Stimulated activated CD4-positive, alpha-beta T cell treated with anti-CD3 and anti-CD28 coated beads, Interleukin-4, amount 100 ng/mL, for 24 hours (primary cell): Measurements from ENCODE around the gene SEC14L1.
"Not testable (repeated sequence)": the region's sequence is repeated elsewhere in the genome, so short reads cannot be mapped to it uniquely, and the experiment has no call there.

Experiments used
- DNase-seq: peaks from one replicate; pipeline ENCODE4 v3.0.0-alpha.2; 2020

Gene SEC14L1

GRCh38 chr17:77142689-77143088, 1.9 kb downstream of the SEC14L1 start:
- no peak for DNase-seq

DNA sequence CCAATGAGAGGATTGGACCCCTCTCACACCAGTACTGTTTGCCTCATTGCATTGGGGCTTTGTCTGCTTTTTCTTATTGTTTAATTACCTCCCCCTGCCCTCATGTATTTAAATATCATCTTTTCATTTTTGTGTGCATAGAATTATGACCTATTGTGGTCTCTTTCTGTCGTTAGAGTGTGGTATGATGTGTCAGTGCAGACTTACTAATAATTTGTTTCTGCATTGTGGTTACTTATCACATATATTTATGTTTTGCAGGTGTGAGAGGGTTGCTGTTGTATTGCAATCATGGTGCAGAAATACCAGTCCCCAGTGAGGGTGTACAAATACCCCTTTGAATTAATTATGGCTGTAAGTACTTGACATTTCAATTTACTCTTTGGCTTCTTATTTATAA, 2.5 kb downstream of the SEC14L1 start:
- no peak for DNase-seq

DNA sequence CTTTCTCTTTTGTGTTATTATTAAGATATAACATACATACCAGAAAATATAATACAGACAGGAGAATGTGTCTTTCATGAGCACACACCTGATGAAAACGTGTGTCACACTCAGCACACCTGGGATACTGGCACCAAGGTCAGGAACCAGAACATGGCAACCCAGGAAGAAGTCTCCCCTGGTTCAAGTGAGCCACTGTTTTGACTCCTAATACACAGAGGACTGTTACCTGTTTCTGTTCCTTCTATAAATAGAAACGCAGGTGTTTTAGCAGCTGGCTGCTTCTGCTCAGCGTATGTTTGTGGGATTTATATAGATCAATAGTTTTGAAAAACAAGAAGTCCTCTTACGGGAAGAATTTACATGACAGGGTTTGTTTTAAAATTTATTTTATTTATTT, 3.5 kb downstream of the SEC14L1 start:
- DNase-seq: no peak

- no peak for DNase-seq
Observed at GRCh38 chr17:77145224-77145611, 4.4 kb downstream of the SEC14L1 start.

DNA sequence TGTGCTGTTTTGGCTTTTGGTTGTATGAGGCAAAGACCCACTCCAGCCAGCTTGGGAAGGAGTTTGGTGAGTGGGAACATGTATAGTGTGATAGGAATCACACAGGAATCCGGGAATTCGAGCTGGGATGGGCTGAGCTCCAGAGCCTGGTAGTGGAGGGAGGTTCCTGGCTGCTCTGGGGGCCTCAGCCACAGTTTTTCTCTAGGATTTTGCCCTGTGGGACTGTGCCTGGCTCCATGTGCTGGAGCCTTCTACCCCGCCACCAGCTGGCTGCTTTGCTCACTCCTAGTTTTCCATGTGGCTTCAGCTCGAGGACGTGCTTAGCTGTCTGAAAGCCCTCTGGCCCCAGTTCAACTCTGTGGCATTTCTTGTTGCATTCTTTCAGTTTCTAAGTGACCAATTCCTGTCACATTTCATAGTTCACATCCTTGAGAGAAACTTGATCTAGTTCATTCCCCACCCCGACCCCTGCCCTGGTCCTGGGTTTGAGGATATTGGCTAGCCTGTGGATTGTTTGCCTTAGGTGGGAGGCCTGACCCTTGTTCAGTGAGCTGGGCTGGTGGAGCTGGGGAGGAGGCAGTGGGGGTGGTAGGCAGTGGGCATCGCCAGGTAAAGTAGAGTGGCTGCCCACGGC, 5.0 kb downstream of the SEC14L1 start:
- DNase-seq: no peak

DNA sequence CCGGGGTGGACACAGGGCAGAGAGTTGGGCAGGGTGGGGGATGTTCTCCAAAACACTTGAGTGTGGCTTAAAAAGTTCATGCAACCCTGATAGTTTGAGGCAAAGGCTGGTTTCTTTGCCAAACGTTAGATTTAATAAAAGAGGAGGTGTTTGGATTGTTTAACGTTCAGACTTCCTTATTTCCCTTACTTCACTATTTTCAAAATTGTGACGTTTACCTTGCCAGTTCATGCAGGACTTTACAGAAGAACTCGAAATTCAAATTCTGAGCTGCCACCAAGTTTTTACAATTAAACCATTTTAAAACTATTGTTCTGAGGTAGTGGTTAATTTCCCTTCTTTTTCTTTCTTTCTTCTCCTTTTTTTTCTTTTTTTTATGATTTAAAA, 5.5 kb downstream of the SEC14L1 start:
- DNase-seq: no peak

GRCh38 chr17:77146882-77147281, 6.1 kb downstream of the SEC14L1 start:
- DNase-seq: no peak

DNA sequence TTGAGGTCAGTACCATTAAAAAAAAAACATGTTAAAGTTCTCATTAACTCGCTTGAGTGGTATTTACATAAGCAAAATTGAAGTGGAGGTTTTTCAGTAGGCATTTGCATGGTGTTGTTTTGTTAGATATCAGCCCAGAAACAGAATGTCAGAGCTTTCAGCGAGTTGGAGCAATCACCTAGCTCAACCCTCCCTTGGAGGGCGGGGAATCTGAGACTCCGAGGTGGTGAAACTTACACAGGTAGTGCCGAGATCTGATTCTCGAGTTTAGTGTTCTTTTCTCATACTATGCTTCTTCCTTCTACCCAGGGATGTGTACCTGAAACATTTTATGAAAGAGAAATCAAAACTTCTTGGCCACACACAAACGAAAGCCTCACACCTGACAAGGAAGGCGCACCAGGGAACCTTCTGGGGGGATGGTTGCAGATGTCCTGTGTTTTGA, 6.6 kb downstream of the SEC14L1 start:
- no peak for DNase-seq

DNA sequence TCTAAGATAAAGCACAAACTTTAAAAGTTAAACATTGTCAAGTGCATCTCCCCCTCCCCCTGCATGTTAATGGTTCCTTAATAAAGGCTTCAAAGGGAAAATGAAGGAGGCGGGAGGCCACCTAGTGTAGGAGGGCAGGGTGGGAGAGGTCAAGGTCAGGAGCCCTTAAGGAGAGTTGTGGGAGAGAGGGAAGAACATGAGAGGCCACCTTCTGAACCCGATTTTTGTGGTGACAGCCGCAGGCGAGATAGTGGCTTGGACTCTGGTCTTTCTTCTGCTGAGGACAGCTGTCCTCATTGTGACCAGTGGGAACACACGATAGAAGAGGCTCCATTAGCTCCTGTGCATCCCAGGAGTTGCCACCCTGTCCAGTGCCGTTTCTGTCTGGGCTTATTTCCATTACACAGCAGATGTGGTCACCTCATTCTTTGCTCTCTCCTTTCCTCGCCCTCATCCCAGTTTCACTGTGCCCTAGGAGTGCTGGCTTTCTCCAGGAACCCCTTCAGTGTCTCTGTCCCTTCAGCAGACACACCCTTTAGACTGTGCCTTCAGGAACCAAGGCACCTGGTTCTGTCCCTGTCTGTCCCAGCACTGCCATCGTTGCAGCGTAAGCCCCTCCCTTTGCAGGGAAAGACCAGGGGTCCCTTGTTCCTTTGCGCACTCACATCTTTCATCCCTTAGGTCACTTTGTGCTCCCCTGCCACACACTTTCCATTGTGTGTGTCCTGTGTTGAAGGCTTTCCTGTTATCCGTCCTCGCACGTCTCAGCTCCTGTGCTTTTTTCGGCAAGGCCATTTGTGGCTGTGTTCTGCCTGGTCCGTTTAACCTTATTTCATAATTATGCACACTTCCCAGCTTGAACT, 7.5 kb downstream of the SEC14L1 start:
- no peak for DNase-seq

GRCh38 chr17:77148940-77149510, 8.3 kb downstream of the SEC14L1 start:
- DNase-seq: no peak

- DNase-seq: no peak
Observed at GRCh38 chr17:77150196-77150595, 9.4 kb downstream of the SEC14L1 start.

- no peak for DNase-seq
Observed at GRCh38 chr17:77151186-77151585, 10.4 kb downstream of the SEC14L1 start.

- not testable (repeated sequence) for DNase-seq
Observed at GRCh38 chr17:77152056-77152455, 11.3 kb downstream of the SEC14L1 start.

GRCh38 chr17:77153472-77153871, 12.7 kb downstream of the SEC14L1 start:
- no peak for DNase-seq

GRCh38 chr17:77153999-77154586, 13.3 kb downstream of the SEC14L1 start:
- DNase-seq: no peak

DNA sequence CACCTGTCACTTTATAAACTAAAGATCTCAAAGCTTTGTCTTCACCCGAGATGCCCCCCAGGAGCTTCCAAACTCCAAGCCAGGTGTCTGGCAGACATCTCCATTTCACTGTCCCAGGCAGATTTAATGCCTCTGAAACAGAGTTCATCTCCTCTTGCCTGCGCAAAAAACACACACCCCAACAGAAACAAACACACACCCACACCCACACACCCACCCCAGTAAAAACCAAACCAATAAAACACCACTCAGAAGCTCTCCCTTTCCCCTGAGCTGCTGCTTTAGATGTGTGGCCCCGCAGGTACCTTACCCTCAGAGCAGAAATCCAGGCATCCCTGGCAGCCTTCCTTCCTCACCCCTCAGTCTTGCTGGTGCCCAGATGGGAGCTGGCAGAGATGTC, 14.4 kb downstream of the SEC14L1 start:
- no peak for DNase-seq

GRCh38 chr17:77157766-77158165, 17.0 kb downstream of the SEC14L1 start:
- DNase-seq: not testable (repeated sequence)

DNA sequence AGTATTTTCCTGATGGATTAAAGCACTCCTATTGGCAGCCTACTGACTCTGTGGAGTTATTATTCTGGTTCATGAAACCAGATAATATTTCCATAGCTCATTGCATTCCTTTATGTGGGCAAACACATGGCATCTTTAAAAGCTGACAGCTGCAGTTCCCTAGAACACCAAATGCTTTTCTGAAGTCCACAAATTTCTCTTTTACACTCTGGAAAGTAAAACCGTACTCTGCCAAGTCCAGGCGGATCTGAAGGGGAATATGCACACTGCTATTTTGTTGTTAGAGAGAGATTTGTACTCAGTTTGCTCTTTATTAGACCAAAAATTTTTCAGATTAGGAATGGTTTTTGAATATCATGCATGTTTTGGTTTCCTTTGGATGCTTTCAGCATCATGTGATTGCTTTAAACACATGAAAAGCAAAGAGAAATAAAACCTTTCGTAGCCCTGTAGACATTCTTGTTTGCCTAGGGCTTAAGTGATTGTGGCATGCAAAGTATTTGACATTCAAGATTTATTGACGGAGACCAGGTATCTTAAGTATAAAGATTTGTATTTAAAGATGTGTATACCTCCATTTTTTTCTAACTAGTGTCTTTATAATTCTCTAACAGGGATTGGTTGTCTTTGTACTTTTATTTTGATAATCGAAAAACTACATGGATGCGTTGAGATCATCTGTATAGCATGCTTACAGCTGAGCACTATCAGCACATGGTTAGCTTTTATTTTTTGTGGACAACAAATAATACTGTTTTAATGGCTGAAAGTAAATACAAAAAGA, 19.5 kb downstream of the SEC14L1 start:
- no peak for DNase-seq

DNA sequence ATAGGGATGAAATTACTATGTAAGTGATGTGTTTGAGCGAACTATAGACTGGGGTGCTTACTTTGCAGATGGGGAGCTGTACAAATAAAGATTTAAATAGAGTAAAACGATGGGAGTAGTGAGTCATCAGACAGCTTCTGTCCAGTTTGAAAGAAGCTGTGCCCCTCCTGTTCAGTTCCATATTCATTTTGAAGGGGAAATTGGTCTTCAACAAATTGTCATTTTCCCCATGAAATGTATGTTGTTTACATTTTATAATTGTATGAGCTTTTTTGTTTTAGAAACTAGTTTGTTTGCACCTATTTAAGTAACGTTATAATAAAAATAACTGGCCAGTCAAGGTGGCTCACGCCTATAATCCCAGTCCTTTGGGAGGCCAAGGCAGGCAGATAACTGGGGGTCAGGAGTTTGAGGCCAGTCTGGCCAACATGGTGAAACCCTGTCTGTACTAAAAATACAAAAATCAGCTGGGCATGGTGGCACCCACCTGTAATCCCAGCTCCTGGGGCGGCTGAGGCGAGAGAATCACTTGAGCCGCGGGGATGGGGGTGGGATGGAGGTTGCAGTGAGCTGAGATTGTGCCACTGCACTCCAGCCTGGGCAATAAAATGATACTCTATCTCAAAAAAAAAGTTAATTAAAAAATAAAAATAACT, 20.2 kb downstream of the SEC14L1 start:
- DNase-seq: no peak

- DNase-seq: no peak
Observed at GRCh38 chr17:77161953-77162352, 21.2 kb downstream of the SEC14L1 start.

DNA sequence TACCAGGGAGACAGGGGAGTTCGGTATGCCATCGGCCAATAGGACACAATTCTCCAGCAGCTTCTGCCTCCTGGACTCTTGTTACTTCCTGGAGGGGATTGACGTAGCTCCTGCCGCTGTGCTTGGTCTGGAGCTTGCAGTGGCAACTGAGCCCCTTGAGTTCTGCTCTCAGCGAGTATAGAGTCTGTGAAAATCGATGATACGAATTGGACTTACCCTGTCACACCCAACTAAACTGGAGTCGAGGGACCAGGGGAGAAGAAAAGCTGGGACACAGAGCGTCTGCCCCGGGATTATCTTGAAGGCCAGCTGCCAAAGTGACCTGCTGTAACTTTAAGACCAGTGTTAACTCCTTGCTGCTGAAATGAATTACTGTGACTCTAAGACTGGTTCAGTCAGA, 22.2 kb downstream of the SEC14L1 start:
- no peak for DNase-seq

GRCh38 chr17:77163511-77164280, 22.9 kb downstream of the SEC14L1 start:
- no peak for DNase-seq
